Measurements from ENCODE around the gene PUSL1.

The PUSL1 gene

GRCh38 chr1:1351511-1352427, 43.4 kb downstream of the PUSL1 start:
- in situ Hi-C loops (cut with MboI; ENCODE audit: low sequenced_read_pairs) = no loop called here

GRCh38 chr1:1352786-1353388, 44.5 kb downstream of the PUSL1 start:
- in situ Hi-C loops (cut with MboI; ENCODE audit: low sequenced_read_pairs) = no loop called here

GRCh38 chr1:1353389-1354151, 45.2 kb downstream of the PUSL1 start:
- in situ Hi-C loops (cut with MboI; ENCODE audit: low sequenced_read_pairs) = no loop called here

- in situ Hi-C loops (cut with MboI; ENCODE audit: low sequenced_read_pairs) = no loop called here
These were observed 46.2 kb downstream of the PUSL1 start for GRCh38 chr1:1354271-1355247.

- in situ Hi-C loops (cut with MboI; ENCODE audit: low sequenced_read_pairs) = no loop called here
These were observed 47.0 kb downstream of the PUSL1 start for GRCh38 chr1:1355416-1355815.

- in situ Hi-C loops (cut with MboI; ENCODE audit: low sequenced_read_pairs) = no loop called here
These were observed 47.9 kb downstream of the PUSL1 start for GRCh38 chr1:1356166-1356795.

GRCh38 chr1:1356796-1357401, 48.5 kb downstream of the PUSL1 start:
- in situ Hi-C loops (cut with MboI; ENCODE audit: low sequenced_read_pairs) = no loop called here

GRCh38 chr1:1357871-1358432, 49.6 kb downstream of the PUSL1 start:
- in situ Hi-C loops (cut with MboI; ENCODE audit: low sequenced_read_pairs) = no loop called here

- in situ Hi-C loops (cut with MboI; ENCODE audit: low sequenced_read_pairs) = no loop called here
These were observed 50.3 kb downstream of the PUSL1 start, which contains the start of gene MXRA8 for GRCh38 chr1:1358433-1359271. Gene MXRA8, minus strand, starts transcription at chr1:1358555. Its CDS starts 51 bp downstream, at chr1:1358504.

- in situ Hi-C loops (cut with MboI; ENCODE audit: low sequenced_read_pairs) = no loop called here
These were observed 50.9 kb downstream of the PUSL1 start for GRCh38 chr1:1359308-1359663.

- in situ Hi-C loops (cut with MboI; ENCODE audit: low sequenced_read_pairs) = no loop called here
These were observed 51.5 kb downstream of the PUSL1 start for GRCh38 chr1:1359664-1360468.

- in situ Hi-C loops (cut with MboI; ENCODE audit: low sequenced_read_pairs) = no loop called here
These were observed 52.2 kb downstream of the PUSL1 start for GRCh38 chr1:1360506-1361169.
